ENCODE measurements around the gene SLC16A11.
A peak's percentile ranks its signal among the peaks of the same experiment; 100 is the strongest.
"Not testable (repeated sequence)": the region's sequence is repeated elsewhere in the genome, so short reads cannot be mapped to it uniquely, and the experiment has no call there.

SLC16A11 gene

GRCh38 chr17:7010523-7010922 is 33.4 kb downstream of the SLC16A11 start:
- DNase-seq (ENCODE audit: low read depth in 3 of 3), result no peak

- DNase-seq (ENCODE audit: low read depth in 3 of 3), result no peak
Measured at GRCh38 chr17:7007143-7007542, 36.7 kb downstream of the SLC16A11 start.

- DNase-seq (ENCODE audit: low read depth in 3 of 3), result no peak
Measured at GRCh38 chr17:7005716-7006115, 38.2 kb downstream of the SLC16A11 start.

- peak in 1 of 3 experiments; percentile 45 for DNase-seq (ENCODE audit: low read depth in 3 of 3)
Measured at GRCh38 chr17:7004398-7005253, 39.3 kb downstream of the SLC16A11 start.

GRCh38 chr17:7003745-7004144 is 40.1 kb downstream of the SLC16A11 start:
- DNase-seq (ENCODE audit: low read depth in 3 of 3), result no peak

GRCh38 chr17:7002288-7003047 is 41.4 kb downstream of the SLC16A11 start:
- DNase-seq (ENCODE audit: low read depth in 3 of 3), result no peak

- DNase-seq (ENCODE audit: low read depth in 3 of 3), result peak in 1 of 3 experiments; percentile 53
Measured at GRCh38 chr17:7001318-7001961, 42.5 kb downstream of the SLC16A11 start.

GRCh38 chr17:6998855-6999508 is 44.9 kb downstream of the SLC16A11 start:
- DNase-seq (ENCODE audit: low read depth in 3 of 3), result no peak

GRCh38 chr17:6997171-6997570 is 46.7 kb downstream of the SLC16A11 start:
- no peak for DNase-seq (ENCODE audit: low read depth in 3 of 3)

- no peak for DNase-seq (ENCODE audit: low read depth in 3 of 3)
Measured at GRCh38 chr17:6996256-6997011, 47.5 kb downstream of the SLC16A11 start.

GRCh38 chr17:6995500-6996255 is 48.2 kb downstream of the SLC16A11 start, which contains the start of gene ALOX12:
ALOX12 (plus strand) TSS chr17:6996049; CDS start chr17:6996118, 69 bp downstream.
- DNase-seq (ENCODE audit: low read depth in 3 of 3), result no peak

GRCh38 chr17:6994666-6995256 is 49.1 kb downstream of the SLC16A11 start:
- DNase-seq (ENCODE audit: low read depth in 3 of 3), result no peak

- no peak for DNase-seq (ENCODE audit: low read depth in 3 of 3)
Measured at GRCh38 chr17:6994118-6994598, 49.7 kb downstream of the SLC16A11 start.

GRCh38 chr17:6993613-6994056 is 50.3 kb downstream of the SLC16A11 start:
- DNase-seq (ENCODE audit: low read depth in 3 of 3), result not testable (repeated sequence)
